GM18511 (cell line): Measurements from ENCODE around the gene LMCD1.

ENCODE experiments used
- ATAC-seq: cut with Tn5 transposase; IDR thresholded peaks from one replicate; pipeline ENCODE4 v1.9.1; 2021; ENCODE audit warnings: mild to moderate bottlenecking, moderate library complexity; ENCODE audit not compliant: unreplicated experiment

LMCD1 gene

DNA sequence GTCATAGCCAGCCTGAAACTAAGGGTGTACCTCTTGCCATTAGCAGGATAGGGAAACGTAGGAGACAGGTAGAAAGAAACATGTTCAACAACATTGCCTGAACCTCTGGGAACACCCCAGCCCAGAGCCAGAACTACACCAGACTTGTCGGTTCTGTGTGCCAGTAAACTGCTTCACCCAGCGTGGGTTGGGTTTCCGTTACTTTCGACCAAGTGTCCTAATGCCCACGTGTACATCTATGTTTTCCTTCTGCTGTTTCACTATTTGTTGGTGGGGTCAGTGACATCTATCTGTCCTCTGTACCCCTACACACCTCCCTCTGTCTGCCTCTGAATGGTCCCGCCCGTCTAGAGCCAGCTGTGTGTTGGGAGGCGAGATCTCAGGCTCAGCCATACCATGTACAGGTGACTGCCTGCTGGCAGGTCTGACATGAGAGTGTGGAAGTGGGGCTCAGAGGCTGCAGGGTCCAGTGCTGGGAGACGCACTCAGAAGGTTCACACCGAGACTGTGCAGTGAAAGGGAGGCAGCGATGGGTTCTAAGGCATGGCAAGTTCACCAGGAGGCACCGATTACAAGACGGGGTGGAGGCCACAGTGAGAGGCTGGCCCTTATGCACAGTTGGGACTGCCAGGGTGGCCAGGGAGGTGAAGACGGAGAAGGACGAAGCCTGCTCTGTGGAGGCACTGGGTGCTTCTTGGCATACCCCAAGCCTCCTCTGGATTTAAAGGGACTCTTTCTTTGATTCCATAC lies 106.6 kb downstream of the LMCD1 start:
- ATAC-seq, result no peak

DNA sequence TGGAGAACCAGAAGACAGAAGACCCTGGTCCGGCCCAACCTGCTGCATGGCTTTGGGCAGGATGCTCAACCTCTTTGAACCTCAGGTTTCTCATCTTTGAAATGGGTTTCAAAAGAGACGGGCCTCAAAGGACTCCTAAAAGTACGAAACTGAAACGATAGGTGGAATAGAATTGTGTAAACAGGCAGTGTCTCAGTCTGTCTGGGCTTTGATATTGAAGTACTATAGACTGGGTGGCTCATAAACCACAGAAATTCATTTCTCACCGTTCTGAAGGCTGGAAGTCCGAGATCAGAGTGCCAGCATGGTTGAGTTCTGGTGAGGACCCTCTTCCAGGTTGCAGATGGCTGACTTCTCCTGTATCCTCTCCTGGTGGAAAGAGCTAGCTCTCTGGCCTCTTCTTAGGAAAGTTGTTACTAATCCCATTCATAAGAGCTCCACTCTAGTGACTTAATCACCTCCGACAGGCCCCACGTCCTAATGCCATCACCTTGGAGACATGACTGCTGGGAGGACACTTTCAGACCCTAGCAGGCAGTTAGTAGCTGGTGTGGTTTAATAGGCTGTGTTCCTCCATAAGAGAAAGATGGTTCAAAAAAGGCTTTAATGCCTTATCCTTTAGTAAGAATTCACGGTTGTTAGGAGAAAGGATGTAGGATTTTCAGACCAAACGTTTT lies 107.3 kb downstream of the LMCD1 start:
- no peak for ATAC-seq

DNA sequence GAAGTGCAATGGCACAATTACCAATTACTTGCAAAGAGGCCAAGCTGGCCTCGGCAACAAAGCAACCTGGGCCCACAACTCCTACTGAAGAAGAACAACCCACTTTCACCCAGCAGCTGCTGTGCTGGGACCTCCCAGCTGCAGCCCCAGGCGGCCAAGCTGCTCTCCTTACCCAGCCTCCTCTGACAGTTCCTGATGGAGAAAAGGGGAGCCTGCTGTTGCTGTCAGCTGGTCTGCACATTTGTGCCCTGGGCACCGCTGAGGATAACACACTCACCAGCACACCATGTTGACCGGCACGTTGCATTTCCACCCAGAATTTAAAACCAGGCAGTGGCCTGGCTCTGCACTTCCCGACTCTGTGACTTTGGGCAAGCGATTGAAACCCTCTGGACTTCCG lies 109.3 kb downstream of the LMCD1 start:
- ATAC-seq, result no peak

DNA sequence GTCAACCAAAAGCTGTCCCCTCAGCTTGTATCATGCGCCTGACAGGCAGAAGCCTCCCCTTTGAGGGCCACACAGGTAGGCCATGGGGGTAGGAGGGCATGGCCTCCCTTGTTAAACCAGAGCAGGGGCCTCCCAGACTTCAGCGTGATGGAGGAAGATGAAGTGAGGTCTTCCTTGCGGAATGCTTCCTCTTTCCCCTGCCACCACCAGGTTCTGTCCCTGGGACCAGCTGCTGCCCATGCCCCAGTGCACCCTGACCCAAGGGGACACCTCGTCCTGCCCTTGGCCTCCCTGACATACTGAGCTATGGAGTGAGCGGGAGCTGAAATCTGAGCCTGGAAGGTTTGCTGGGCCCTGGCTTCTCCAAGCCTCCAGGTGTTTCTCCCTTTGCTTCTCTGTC lies 116.3 kb downstream of the LMCD1 start:
- ATAC-seq, result no peak

DNA sequence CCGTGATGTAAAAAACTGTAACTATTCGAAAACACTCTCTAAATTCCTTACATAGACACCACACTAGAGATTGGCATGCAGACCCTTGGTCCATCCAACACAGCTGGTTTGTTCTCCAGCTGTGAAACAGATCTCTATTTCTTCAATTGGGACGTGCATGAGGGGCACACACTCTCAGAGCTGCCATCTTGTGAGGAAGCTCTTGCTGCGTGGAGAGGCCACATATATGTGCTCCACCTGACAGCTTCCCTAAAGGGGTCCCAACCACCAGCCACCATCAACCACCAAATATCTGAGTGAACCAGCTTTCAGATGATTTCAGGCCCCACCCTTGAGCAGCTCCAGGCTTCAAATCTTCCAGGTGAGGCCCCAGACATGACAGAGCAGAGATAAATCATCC lies 117.3 kb downstream of the LMCD1 start:
- ATAC-seq, result no peak

DNA sequence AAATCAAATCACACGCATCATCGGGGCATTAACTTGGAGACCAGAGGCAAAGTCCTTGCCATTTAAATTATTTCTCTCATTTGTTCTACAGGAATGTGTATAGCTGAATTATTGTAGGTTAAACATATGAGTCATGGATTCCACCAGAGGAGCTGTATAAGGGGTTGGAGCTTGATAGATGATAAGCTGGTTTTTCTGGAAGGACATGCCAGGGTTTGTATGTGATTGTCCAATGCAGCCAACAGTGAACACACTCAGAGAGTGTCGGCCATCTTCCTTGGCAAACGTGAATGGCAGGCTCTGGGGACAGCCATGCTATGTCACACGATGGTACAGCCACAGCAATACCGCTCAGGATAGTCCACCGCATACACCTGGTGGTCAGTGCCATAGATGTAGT lies 117.9 kb downstream of the LMCD1 start:
- ATAC-seq, result no peak

DNA sequence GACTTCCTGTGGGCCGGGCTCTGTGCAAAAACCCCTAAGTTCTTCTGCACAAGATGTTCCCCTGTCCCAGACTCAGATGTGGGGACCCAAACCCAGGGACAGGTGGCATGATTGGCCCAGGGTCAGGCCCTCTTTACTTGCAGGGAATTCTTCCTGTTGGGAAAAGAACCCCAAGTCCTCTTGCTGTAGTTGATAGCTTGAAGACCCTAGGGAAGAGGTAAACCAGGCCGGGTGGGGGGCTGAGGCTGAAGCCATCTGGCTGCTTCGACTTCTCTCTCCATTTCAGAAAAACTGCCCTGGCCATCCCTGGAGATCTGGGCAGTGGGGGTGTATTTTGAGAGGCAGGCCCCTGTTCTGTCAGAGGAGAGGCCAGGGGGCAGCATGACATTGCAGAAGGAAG lies 119.5 kb downstream of the LMCD1 start:
- ATAC-seq, result no peak

DNA sequence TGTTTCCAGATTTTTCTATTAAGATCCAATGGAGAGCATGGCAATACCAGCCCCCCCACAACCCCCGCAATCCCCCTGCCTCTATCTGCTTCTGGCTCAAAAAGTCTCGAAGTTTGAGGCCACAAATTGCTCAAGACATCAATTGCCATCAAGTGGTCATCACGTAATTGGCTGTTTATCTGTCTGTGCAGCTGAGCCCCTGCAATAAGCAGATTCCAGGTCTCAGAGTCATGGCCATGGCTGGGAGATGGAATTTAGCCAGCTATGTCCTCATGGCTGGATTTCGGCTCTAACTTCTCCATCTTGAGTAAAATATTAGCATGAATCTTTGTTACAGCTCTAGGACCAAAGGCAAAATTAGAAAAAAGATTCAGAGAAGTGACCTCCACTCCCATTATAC lies 120.2 kb downstream of the LMCD1 start:
- no peak for ATAC-seq

DNA sequence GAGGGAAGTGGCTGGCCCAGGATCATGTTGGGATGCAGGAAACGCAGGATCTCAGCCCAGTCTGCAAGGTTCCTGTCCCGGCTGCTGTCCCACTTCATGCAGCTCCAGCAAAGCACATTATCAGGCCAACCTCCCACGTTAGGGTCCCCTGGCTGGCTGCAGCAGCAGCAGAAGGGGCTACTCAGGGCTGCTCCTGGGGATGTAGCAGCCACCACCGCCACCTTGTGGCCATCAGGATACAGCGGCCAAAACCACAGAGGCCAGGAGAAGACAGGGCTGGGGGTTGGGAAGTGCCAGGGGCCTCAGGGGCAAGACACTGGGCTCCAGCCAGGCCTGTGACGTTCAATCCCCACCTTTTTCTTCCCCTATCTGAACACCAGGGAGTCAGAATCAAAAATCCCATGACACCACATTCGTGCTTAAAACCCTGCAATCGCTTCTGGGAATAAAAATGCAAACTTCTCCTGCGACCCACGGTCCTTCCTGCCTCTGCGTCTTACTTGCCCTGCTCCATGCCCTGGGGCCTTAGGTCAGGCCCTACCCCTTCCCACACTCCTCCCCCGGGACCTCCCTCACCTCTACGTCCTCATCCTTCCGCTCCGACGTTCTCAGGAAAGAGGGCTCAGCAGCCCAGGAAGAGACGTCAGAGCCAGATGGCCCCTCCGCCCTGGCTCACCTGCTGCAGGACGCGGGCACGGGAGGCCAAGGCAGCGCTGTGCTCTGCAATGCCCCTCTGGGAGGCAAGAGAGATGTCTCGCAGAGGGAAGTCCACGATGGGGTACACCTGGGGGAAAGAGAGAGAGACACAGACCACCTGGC lies 121.5 kb downstream of the LMCD1 start:
- peak; percentile 97 for ATAC-seq

DNA sequence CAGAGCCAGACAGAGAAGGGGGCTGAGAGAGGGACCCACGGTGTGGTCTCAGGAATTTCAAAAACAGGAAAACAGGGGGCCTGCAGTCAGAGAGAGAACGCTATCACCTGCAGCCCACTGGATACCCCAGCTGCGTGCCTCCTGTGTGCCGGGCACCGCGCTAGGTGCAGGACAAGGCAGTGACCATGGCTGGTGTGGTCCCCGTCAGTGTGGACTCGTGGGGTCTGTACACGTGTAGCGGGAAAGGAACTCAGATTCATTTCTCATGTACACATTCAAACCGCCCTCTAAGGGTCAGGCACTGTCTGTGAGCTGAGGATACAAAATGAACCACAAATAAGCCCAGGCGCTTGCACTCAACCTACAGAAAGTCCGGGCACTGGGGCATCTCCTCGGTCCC lies 122.1 kb downstream of the LMCD1 start:
- no peak for ATAC-seq
